GM20000 (cell line): Measurements from ENCODE around the gene FOXP1.

Experiments
- DNase-seq: peaks from one replicate; pipeline ENCODE4 v3.0.0; 2012; ENCODE audit warnings: low spot score
- CTCF ChIP-seq: IDR thresholded peaks from 2 replicates; pipeline ENCODE4 v1.5.1; 2012; ENCODE audit warnings: mild to moderate bottlenecking, control low read depth; ENCODE audit errors: extremely low read depth, missing control alignments

The FOXP1 gene

GRCh38 chr3:71056327-71056726 lies 527.2 kb downstream of the FOXP1 start:
- TF ChIP-seq CTCF: no peak
- DNase-seq: no peak

GRCh38 chr3:71055257-71056001 lies 528.1 kb downstream of the FOXP1 start:
- no peak for TF ChIP-seq CTCF
- DNase-seq: no peak

- no peak for DNase-seq
- TF ChIP-seq CTCF: no peak
Observed at GRCh38 chr3:71054312-71054711, 529.2 kb downstream of the FOXP1 start.

DNA sequence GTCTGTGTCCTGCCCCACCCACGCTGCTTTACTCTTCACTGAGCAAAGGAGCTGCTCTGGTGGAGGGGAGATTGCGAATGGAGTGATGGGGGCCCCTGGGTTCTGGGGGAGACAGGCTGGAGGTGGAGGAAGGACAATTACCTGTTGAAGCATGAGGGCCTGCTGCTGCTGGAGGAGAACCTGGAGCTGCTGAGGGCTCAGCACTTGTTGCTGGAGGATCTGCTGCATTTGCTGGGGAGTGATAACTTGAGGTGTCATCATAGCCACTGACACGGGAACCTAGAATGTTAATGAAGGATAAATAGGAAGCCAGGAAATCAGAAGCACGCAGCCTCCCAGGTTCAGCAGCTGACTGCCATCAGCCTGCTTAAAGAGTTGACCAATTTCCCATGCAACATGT lies 530.0 kb downstream of the FOXP1 start:
- no peak for TF ChIP-seq CTCF
- DNase-seq: no peak

DNA sequence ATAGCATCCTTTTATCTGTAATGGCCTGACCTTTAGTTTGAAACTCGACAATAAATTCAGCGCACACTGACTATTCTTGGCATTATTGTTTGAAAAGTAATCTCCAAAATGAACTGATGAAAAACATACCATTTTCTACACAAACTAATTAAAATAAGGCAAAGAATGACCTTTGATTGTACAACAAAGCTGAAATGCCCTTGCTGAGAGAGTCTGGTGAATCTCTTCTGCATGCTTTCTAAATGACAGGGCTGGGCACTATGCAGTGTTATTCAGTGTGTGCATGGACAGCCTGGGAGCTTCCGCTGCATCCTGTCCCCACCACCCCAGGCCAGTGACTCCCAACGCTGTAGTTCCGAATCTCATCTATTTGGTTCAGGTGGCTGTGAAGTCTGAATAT lies 530.8 kb downstream of the FOXP1 start:
- no peak for DNase-seq
- TF ChIP-seq CTCF: no peak

DNA sequence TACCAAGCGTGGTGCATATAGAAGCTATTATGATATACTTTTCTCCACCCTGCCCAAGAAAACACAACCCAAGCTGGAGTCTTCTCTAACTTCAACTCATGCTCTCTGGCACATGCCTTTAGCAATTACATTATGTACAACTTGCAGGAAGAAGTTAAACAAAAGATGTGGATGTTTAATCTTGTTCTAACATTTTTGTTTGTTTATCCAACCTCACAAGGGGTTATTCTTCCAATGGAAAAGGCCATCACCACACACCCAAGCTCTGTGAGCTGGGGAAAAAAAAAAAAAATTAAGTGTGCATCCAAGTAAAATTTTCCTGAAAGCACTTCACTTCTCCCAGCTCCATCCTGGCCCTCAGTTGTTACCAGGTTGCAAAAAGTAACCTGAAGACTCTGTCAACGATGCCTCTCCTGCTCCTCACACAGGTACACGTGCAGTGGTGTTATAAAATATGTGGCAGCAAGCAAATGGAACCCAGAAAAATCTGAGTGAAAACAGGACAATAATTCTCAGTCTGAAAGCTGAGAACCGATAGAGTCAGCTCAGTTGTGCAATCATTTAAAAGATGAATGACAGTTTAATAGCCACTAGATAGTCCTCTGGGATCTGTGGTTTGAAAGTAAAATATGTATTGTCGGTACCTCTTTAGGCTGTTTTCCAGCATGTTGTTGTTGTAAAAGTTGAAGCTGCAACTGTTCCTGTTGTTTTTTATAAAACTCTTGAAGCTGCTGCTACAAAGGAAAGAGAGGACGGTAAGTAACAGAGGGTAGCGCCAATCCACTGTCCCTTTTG lies 531.4 kb downstream of the FOXP1 start:
- DNase-seq: no peak
- no peak for TF ChIP-seq CTCF

- DNase-seq: no peak
- no peak for TF ChIP-seq CTCF
Observed at GRCh38 chr3:71051259-71051595, 532.3 kb downstream of the FOXP1 start.
